ENCODE results near the gene PLA2G4F.
"Not testable (repeated sequence)": the region's sequence is repeated elsewhere in the genome, so short reads cannot be mapped to it uniquely, and the experiment has no call there.

PLA2G4F gene

DNA sequence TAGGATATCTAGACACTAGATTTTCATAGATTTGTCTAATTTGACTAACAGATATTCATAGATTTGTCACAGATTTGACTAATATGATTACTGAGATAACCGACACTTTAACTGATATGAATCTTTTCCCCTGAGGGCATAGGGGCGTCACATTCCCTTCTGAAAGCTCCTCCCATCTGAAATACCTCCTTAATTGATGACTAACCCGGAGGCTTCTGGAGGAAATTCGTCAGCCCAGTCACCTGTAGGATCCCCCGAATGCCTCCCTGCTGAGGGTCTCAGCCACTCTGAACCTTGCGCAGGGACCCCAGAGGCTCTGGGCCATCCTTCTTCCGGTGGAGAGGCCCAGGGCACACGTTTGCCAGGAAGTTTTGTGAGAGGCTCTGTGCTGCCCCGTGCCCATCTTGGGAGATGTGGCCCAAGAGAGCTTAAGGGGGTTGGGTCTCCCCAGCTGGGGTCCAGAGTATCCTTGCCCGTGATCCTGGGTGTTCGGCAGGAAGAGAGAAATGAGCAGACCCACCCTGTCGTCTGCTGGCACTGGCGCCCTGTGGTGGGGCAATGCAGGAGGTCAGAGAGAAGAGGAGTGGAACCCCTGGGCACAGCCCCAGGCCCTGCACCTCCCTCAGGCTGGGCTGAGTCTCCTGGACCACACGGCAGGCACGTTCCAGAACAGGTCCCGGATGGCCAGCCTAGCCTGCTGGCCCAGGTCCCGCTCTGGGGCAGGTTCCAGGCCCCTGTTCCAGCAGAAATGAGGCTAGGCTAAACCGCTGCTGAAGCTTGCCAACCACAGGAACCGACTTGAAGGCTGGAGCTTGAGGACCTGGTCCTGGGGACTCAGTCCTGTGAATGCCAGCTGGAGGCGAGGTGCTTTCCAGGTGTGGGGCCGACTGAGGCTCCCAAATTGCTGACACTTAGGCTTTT, 63.8 kb downstream of the PLA2G4F start:
- DNase-seq: peak; percentile 22

DNA sequence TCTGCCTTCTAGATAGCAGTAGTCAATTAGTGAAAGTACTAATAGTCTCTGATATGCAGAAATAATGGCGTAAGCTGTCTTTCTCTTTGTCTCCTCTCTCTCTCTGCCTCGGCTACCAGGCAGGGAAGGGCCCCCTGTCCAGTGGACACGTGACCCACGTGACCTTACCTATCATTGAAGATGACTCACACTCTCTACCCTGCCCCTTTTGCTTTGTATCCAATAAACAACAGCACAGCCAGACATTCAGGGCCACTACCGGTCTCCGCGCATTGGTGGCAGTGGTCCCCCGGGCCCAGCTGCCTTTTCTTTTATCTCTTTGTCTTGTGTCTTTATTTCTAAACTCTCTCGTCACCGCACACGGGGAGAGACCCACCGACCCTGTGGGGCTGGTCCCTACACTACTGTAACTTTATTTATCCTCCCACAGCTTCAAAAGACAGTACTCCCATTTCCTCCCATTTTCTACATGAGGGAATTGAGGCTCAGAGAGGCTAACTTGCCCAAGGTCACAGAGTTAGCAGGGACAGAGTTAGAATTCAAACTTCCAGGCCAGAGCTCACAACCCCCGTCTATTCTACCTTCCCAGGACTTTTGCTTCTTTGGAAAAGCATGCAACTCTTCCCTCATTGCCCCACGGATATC, 64.6 kb downstream of the PLA2G4F start:
- not testable (repeated sequence) for DNase-seq

GRCh38 chr15:42090781-42091180, 65.7 kb downstream of the PLA2G4F start:
- no peak for DNase-seq

- no peak for DNase-seq
These were observed 66.1 kb downstream of the PLA2G4F start for GRCh38 chr15:42090370-42090769.

- no peak for DNase-seq
These were observed 66.5 kb downstream of the PLA2G4F start for GRCh38 chr15:42089942-42090341.

Measured in fibroblast of skin of scalp (primary cell).